Activated naive CD4-positive, alpha-beta T cell treated with anti-CD3 and anti-CD28 coated beads for 36 hours (primary cell): ENCODE results near the gene ZNF436. TPM values are rescaled to one million over a fixed set of nuclear protein-coding genes. Genes with fewer than 3 reads are reported as not detected.

Experiments used
- CTCF ChIA-PET: fragments of 350-600 bp; sonication (Branson Sonifier 250); formaldehyde crosslinking; loops from one replicate; lab custom pipeline; 2021; ENCODE audit warnings: antibody characterized with exemption; lab: Charles Lee
- DNase-seq: peaks from one replicate; pipeline ENCODE4 v3.0.0-alpha.2; 2020
- H3K27ac Mint-ChIP-seq: one replicate; pipeline ENCODE4 v1.8.0; 2021; ENCODE audit warnings: mild to moderate bottlenecking, mixed read lengths
- H3K27me3 Mint-ChIP-seq: one replicate; pipeline ENCODE4 v1.8.0; 2021; ENCODE audit warnings: low read depth, mixed read lengths
- H3K36me3 Mint-ChIP-seq: one replicate; pipeline ENCODE4 v1.8.0; 2021; ENCODE audit warnings: low read depth, mixed read lengths
- H3K4me1 Mint-ChIP-seq: one replicate; pipeline ENCODE4 v1.8.0; 2021; ENCODE audit warnings: low read depth, mixed read lengths
- H3K4me3 Mint-ChIP-seq: one replicate; pipeline ENCODE4 v1.8.0; 2021; ENCODE audit warnings: mild to moderate bottlenecking, moderate library complexity, mixed read lengths
- H3K9me3 Mint-ChIP-seq: one replicate; pipeline ENCODE4 v1.8.0; 2021; ENCODE audit warnings: mixed read lengths
- intact Hi-C: fragments of 100-400 bp; cut with micrococcal nuclease; formaldehyde crosslinking; loops from one replicate; pipeline ENCODE4 v1.15.1; 2023
- total RNA-seq, 2 experiments: library from RNA; stranded (reverse); gene quantifications; one replicate each; pipeline ENCODE4 v1.2.3, GENCODE V29; 2021

Gene ZNF436
- total RNA-seq, result 1 to 10 TPM; 3.3 to 3.5 TPM

DNA sequence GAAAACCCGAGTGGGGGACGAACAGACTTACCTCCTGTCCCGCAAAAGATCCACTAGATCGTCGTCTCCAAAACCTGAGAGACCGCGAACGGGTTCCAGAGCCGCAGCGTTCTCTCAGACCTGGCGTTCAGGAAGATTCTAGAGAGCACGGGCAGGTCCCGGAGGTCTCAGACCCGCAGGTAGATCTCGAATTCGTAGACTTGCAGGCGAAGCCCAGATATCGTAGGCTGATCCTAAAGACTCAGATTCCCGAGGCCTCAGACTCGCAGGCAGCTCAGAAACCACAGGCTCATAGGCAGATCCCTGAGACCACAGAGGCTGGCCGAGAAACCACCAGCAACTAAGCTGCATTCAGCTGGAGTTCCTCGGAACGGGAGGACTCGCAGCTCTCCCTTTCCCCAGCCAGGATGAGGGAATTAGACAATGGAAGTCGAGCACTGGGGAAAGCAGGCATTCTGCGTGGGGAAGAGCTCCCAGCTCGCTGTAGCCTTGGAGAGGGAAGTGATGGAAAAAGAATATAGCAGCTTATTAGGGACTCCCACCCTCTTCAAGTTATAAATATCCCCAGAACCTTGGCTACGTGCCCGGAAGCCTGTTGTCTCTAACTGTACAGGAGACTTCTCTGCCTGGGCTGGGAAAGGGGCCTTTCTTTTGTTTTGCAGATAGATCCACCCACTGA lies at the start of gene ZNF436:
Gene ZNF436 (minus strand): TSS at position 502 of the 679 bp plus-strand sequence. CDS start 1,831 bp downstream, outside the sequence.
- peak; percentile 70 for DNase-seq
- intact Hi-C loops, result loop anchor here (5.0 to 10.0 kb wide), 2 partner anchors 375 to 498 kb away; partner anchors contain the start of genes ELOA and FUCA1
- H3K27ac Mint-ChIP-seq, result peak within 1 kb of the TSS; percentile 98
- H3K4me3 Mint-ChIP-seq, result peak within 1 kb of the TSS; percentile 97
- H3K9me3 Mint-ChIP-seq, result peaks cover 2% of the 10 kb centered on the region
- H3K27me3 Mint-ChIP-seq, result no peaks in the 10 kb centered on the region
- CTCF ChIA-PET, result interaction anchor here (0.9 to 1.5 kb wide), 2 partner anchors 29 to 170 kb away, joined by 3 to 5 read pairs; no protein-coding TSS in a partner anchor
- H3K4me1 Mint-ChIP-seq, result peaks cover 22% of the 10 kb centered on the region
- peaks cover 13% of the 10 kb centered on the region for H3K36me3 Mint-ChIP-seq

DNA sequence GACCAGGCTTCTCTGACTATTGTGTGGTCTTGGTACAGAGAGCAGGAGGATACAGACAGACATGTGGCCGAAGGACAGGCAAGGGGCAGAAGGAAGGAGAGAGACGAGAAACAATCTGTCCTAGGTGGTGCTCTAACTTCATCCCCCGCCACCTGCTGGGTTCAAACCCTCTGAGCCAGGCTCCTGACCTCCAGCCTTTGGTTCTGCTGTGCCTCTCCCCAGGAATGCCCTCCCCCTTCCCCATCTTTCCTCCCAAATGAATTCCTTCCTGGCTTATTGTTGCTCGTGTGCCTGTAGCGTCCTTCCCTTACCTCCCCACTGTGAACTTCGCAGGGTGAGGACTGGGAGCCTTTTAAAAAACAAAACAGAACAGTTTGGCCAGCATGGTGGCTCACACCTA lies 49.5 kb upstream of the ZNF436 start:
- CTCF ChIA-PET, result interaction anchor here (1.8 kb wide), 1 partner anchor 15 kb away, joined by 7 read pairs; no protein-coding TSS in a partner anchor
- Mint-ChIP-seq H3K4me3 (no peak overlapping the region), H3K36me3 (no peaks in the 10 kb centered on the region), H3K27ac (no peak overlapping the region), H3K27me3 (no peaks in the 10 kb centered on the region), H3K9me3 (no peaks in the 10 kb centered on the region), H3K4me1 (peaks cover 19% of the 10 kb centered on the region)
- intact Hi-C loops, result no loop called here
- DNase-seq, result no peak

DNA sequence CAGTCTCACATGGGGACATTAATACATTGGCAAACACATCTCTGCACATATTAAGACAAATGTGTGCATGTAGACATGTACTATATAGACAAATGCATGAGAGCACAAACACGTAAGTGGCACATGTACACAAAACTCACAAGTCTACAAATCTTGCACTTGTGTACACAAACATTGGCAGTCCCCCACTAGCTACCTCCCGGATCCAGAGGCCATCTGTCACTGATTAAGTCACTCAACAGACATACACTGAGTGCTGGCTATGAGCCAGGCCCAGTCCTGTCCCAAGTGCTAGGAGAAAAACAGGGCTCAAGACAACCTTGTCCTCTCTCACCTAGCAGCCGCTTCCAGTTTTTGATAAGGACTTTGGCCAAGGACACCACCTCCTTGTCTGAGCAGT lies 47.9 kb upstream of the ZNF436 start:
- intact Hi-C loops, result no loop called here
- Mint-ChIP-seq H3K4me1 (peaks cover 8% of the 10 kb centered on the region), H3K4me3 (no peak overlapping the region), H3K27me3 (no peaks in the 10 kb centered on the region), H3K36me3 (no peaks in the 10 kb centered on the region), H3K27ac (no peak overlapping the region), H3K9me3 (no peaks in the 10 kb centered on the region)
- DNase-seq, result no peak
- CTCF ChIA-PET, result no interaction called here

DNA sequence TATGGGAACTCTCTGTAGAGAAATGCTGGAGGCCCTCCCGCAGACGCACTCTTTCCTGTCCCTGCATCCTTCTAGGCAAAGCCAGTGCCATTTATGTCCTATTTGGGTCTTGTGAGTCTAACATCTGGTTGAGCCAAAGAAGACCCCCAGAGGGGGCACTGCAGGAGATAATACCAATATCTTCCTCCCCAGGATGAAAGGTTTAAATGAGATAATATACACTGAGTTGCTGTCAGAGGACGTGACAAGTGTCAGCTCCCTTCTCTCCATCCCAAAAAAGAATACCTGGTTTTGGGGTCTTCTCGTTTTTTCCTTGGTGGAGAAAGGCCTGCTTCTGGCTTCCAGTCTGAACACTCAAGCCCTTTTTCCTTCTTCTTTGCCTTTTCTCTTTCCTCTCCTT lies 47.3 kb upstream of the ZNF436 start:
- intact Hi-C loops, result no loop called here
- H3K4me1 Mint-ChIP-seq, result peaks cover 2% of the 10 kb centered on the region
- no peak for DNase-seq
- CTCF ChIA-PET, result no interaction called here
- no peaks in the 10 kb centered on the region for H3K27me3 Mint-ChIP-seq
- H3K36me3 Mint-ChIP-seq, result no peaks in the 10 kb centered on the region
- H3K9me3 Mint-ChIP-seq, result no peaks in the 10 kb centered on the region
- no peak overlapping the region for H3K4me3 Mint-ChIP-seq
- H3K27ac Mint-ChIP-seq, result no peak overlapping the region

DNA sequence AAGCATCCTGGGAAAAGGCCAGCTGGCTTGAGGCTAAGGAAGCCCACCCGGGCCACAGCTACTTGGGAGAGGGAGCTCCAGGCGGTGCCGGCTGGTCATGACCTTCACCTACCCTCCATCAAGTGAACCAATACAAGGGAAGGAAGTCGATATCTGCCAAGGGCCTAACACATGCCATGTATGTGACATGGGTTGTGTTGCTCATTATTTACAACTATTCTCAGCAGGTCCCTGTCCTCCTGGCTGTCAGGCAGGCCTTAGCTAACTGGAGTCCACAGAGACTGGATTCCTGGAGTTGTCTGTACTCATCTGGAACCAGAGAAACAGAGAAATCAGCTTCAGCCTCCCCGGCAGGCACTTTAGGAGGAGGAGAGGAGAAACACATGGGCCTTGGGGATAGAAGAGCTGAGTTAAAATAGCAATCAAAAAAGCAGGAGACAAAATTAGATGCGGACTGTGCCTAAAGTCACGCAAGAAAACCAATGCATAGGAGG lies 39.2 kb upstream of the ZNF436 start:
- CTCF ChIA-PET, result no interaction called here
- H3K9me3 Mint-ChIP-seq, result no peaks in the 10 kb centered on the region
- intact Hi-C loops, result no loop called here
- no peak for DNase-seq
- H3K4me3 Mint-ChIP-seq, result no peak overlapping the region
- H3K36me3 Mint-ChIP-seq, result no peaks in the 10 kb centered on the region
- H3K27ac Mint-ChIP-seq, result no peak overlapping the region
- H3K4me1 Mint-ChIP-seq, result peaks cover 5% of the 10 kb centered on the region
- no peaks in the 10 kb centered on the region for H3K27me3 Mint-ChIP-seq

DNA sequence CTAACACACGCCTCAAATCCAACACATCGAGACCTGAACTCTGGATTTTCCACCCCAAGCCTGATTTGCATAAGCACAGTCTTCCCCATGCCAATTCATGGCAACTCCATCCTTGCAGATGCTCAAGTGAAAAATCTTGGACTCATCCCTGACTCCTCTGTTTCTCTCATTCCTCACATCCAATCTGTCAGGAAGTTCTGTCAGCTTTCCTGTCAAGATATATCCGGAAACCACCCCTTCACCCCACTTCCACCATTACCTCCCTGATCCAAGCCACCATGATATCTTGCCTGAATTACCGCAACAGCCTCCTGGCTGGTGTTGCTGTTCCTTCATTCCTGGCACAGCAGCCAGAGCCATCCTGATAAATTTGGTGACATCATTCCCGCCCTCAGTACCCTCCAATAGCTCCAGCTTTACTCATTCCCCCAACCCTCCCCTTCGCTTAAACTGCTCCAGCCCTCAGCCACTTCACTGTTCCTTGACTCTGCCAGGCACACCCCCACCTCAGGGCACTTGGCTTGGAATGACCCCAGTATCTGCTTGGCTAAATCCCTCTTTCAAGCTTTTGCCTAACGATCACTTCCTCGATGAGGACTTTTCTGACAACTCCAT lies 37.5 kb upstream of the ZNF436 start:
- no peak overlapping the region for H3K27ac Mint-ChIP-seq
- intact Hi-C loops, result no loop called here
- H3K4me3 Mint-ChIP-seq, result no peak overlapping the region
- no peak for DNase-seq
- CTCF ChIA-PET, result no interaction called here
- H3K36me3 Mint-ChIP-seq, result no peaks in the 10 kb centered on the region
- H3K9me3 Mint-ChIP-seq, result no peaks in the 10 kb centered on the region
- no peaks in the 10 kb centered on the region for H3K27me3 Mint-ChIP-seq
- peaks cover 11% of the 10 kb centered on the region for H3K4me1 Mint-ChIP-seq

DNA sequence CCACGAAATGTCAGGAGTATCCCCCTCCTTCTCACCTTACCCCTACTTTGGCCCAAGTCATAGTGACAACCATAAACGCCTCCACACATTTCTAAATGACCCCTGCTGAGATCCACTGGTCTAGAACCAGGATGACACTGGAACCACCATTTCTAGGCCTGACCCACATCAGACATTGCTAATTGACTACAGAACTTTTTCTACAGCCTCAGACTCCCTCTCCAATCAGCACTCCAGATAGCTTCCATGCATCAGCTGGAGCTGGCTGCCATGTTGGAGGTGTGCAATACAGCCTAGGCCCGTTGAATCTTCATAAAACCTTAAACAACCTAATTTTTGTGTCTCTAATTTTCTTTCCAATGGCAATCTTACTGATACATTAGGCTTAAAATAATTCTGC lies 36.3 kb upstream of the ZNF436 start:
- CTCF ChIA-PET, result interaction anchor here (0.7 kb wide), 1 partner anchor 46 kb away, joined by 4 read pairs; no protein-coding TSS in a partner anchor
- H3K4me3 Mint-ChIP-seq, result no peak overlapping the region
- no peaks in the 10 kb centered on the region for H3K27me3 Mint-ChIP-seq
- H3K27ac Mint-ChIP-seq, result no peak overlapping the region
- intact Hi-C loops, result loop anchor here (2.0 kb wide), 1 partner anchor 189 kb away; the partner anchor contains the start of gene HTR1D
- no peak for DNase-seq
- H3K9me3 Mint-ChIP-seq, result no peaks in the 10 kb centered on the region
- no peaks in the 10 kb centered on the region for H3K36me3 Mint-ChIP-seq
- H3K4me1 Mint-ChIP-seq, result peaks cover 11% of the 10 kb centered on the region

DNA sequence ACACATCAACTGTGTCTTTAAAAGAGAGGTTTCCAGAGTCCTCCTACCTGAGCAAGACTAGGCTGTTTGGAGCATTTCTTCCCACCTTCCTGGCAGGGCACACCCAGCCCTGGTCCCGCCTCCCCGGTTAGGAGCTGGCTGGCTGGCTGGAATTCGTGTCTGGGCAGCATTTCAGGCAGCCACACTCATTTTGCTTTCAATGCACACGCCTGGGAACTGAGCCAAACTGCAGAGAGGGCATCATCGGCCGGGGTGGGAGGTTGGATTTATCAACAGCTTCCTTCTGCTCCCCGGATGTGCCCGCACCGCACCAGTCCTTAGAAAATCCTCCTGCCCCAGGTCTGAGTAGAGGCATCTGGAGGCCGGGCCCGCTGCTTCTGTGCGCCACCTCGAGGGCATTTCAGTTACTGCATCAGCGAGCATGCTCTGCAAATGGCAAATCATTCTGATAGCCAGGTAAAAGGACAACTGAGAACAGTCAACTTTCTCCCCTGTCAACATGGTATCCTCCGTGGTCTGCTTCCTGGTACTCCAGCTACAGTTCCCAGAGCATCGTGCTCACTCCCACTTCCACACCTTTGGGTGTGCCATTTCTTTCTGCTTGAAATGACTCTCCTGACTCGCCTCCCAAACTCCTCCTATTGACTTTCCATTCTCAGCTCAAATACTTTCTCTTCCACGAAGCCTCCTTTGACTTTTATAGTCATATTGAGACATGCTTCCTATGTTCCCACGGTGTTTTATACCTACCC lies 34.3 kb upstream of the ZNF436 start:
- Mint-ChIP-seq H3K36me3 (no peaks in the 10 kb centered on the region), H3K27me3 (no peaks in the 10 kb centered on the region), H3K27ac (no peak overlapping the region), H3K9me3 (no peaks in the 10 kb centered on the region), H3K4me3 (no peak overlapping the region), H3K4me1 (peaks cover 11% of the 10 kb centered on the region)
- CTCF ChIA-PET, result interaction anchor here (0.6 to 2.2 kb wide), 25 partner anchors 9 to 255 kb away, joined by 3 to 18 read pairs (median 4); partner anchors contain the start of genes ASAP3 and TCEA3
- peak; percentile 94 for DNase-seq
- intact Hi-C loops, result loop anchor here (1.0 to 2.0 kb wide), 3 partner anchors 36 to 187 kb away; partner anchors contain the start of genes HNRNPR and HTR1D

DNA sequence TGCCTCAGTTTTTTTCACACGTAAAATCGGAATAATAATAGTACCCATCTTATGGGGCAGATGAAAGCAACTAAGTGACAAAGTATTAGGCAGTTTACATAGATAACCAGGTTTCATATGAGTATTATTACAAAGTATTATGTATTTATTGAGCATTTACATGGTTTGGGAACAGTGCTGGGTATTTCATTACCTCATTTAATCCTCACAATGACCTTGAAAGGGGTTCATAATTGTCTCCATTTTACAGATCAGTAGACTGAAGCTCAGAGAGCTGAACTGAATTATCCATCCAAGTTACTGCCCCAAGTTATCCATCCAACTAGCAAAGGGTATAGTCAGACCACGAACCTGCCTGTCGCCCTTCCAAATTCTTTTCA lies 33.7 kb upstream of the ZNF436 start:
- no peak overlapping the region for H3K4me3 Mint-ChIP-seq
- no peaks in the 10 kb centered on the region for H3K27me3 Mint-ChIP-seq
- H3K4me1 Mint-ChIP-seq, result peaks cover 11% of the 10 kb centered on the region
- H3K36me3 Mint-ChIP-seq, result no peaks in the 10 kb centered on the region
- intact Hi-C loops, result no loop called here
- DNase-seq, result no peak
- CTCF ChIA-PET, result interaction anchor here (0.6 to 2.2 kb wide), 20 partner anchors 9 to 255 kb away, joined by 3 to 18 read pairs (median 4); partner anchors contain the start of genes ASAP3 and TCEA3
- H3K27ac Mint-ChIP-seq, result no peak overlapping the region
- no peaks in the 10 kb centered on the region for H3K9me3 Mint-ChIP-seq

DNA sequence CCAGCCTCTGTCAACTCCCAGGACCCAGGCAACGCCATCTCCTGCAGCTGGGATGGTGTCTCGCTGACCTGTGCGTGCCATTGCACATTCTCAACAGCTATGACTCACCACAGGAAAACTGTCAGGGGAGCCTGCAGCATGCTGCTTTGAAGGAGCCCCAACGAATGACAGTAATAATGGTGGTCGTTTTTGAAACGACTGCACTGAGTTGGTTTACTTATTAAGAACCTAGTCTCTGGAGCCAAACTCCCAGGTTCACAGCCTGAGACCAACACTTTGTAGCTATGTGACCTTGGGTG lies 33.4 kb upstream of the ZNF436 start:
- no peak for DNase-seq
- no peak overlapping the region for H3K27ac Mint-ChIP-seq
- CTCF ChIA-PET, result interaction anchor here (0.6 to 2.1 kb wide), 9 partner anchors 10 to 96 kb away, joined by 4 to 10 read pairs (median 7); partner anchors contain the start of gene TCEA3
- intact Hi-C loops, result no loop called here
- no peaks in the 10 kb centered on the region for H3K9me3 Mint-ChIP-seq
- no peak overlapping the region for H3K4me3 Mint-ChIP-seq
- H3K4me1 Mint-ChIP-seq, result peaks cover 11% of the 10 kb centered on the region
- H3K27me3 Mint-ChIP-seq, result no peaks in the 10 kb centered on the region
- H3K36me3 Mint-ChIP-seq, result no peaks in the 10 kb centered on the region

DNA sequence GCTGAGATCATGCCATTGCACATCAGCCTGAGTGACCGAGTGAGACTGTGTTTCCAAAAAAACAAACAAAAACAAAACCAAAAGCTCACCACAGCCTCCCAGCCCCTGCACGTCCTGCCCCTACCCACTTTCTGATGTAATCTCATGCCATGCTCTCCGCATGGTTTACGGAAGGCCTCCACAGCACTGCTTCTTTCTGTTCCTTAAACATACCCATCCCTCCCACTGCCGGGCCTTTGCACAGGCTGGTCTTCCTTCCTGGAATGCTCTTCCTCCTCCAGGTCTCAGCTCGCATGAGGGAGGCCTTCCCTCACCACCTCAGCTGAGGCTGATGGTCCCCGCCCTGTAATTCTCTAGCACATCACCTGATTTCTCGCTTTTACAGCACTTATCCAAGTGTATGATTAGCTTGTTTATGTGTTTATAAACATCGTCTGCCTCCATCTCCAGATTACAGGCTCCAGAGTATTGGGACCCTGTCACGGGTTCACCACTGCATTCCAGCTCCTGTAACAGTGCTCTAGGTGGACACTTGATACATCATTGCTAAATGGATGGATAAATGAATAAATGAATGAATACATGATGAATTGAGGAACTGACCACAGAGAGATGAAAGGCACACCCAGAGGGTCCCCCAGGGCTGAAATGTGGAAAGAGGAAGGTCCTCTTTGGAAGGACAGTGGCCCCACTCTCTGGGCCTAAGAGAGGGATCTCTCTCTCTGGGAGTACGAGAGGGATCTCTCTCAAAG lies 32.8 kb upstream of the ZNF436 start:
- intact Hi-C loops, result no loop called here
- Mint-ChIP-seq H3K9me3 (no peaks in the 10 kb centered on the region), H3K4me3 (no peak overlapping the region), H3K36me3 (no peaks in the 10 kb centered on the region), H3K27me3 (no peaks in the 10 kb centered on the region), H3K4me1 (peaks cover 11% of the 10 kb centered on the region), H3K27ac (no peak overlapping the region)
- CTCF ChIA-PET, result interaction anchor here (0.6 to 2.1 kb wide), 6 partner anchors 10 to 95 kb away, joined by 4 to 10 read pairs (median 7); partner anchors contain the start of gene TCEA3
- DNase-seq, result no peak
